Measurements from ENCODE around the gene CDCA8.
A peak's percentile ranks its signal among the peaks of the same experiment; 100 is the strongest.
"Not testable (repeated sequence)": the region's sequence is repeated elsewhere in the genome, so short reads cannot be mapped to it uniquely, and the experiment has no call there.

Gene CDCA8

DNA sequence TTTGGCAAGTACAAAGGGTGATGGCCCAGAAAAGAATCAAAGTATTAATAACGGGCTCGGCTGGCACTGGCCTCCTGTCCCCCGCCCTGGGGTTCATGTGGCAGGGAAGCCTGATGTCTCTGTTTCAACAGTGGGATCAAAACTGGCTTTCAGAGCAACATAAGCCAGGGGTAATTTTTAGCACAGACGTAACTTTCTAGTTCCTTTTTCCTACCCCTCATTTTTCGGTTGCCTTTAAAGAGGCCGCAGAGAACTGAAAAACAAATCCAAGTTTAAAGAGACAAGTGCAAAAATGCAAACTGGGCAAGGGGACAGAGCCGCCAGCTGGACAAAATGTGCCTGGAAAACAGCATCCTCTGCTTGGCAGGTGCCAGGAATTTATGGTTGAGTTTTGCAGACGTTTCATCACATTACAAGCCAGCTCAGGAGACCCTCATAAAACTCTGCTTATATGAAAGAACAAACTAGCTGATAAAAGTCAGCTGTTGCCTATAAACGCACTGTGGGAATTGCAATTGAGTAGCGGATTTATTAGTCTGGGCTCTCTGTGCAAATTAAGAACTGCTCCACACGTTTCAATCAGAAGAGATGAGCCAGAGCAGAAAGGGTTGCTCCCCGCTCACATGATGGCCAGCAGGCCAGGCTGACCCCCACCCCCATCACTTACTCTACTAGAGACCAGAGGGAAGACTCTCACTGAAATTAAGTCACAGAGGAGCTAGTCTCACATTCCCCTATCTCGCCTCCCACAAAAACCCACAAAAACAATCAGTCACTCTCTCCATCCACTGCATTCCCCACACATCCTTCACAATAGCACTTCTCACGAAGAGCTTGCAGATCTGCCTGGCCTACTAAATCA, 15.8 kb upstream of the CDCA8 start:
- DNase-seq: no peak

DNA sequence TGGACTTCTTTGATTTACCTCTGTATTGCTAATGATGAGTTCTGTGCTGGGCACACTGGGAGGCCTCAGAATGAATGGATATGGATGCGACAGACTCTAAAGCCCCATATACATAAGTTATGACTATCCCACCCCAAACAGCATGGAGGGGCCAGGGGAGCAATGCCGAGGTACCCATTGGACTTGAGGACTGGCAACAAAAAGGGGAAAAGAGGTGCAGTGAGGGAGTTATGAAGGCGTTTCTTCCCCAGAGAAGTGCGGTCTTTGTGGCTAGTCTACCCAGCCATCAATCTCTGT, 15.2 kb upstream of the CDCA8 start:
- no peak for DNase-seq

DNA sequence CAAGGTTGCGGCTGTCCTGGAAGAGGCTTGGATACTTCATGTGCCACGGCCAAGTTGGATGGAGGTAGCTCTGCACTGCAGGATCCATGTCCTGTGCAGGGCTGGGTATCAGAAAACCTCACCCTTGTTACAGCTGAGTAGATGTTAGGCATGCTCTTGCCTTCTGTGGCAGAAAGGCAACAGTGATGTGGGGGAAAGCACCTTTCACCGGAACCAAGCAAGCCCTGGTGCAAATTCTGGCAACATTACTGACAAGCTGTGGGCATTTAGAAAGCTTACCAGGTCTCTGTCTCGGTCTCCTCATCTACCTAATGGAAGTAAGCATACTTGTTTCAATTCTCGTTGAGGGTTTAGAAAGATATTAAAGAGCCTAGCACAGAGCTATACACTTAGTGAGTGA, 14.5 kb upstream of the CDCA8 start:
- no peak for DNase-seq

DNA sequence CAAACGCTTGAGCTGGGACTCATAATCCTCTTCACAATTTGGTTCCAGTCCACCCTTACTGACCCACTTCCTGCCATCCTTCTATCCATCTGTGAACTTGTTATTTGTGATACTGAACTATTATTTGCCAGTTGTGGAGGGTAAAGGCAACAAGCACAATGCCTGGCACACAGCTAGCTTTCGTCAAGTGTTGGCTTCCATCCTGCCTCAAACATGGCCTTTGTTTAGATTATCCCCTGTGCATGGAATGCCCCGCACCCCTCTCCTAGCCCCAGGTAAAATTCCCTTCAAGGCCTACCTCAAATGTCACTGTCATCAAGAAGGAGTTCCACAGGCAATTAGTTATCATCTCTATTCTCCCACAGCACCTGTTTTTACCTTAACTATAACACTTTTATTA, 11.4 kb upstream of the CDCA8 start:
- no peak for DNase-seq

DNA sequence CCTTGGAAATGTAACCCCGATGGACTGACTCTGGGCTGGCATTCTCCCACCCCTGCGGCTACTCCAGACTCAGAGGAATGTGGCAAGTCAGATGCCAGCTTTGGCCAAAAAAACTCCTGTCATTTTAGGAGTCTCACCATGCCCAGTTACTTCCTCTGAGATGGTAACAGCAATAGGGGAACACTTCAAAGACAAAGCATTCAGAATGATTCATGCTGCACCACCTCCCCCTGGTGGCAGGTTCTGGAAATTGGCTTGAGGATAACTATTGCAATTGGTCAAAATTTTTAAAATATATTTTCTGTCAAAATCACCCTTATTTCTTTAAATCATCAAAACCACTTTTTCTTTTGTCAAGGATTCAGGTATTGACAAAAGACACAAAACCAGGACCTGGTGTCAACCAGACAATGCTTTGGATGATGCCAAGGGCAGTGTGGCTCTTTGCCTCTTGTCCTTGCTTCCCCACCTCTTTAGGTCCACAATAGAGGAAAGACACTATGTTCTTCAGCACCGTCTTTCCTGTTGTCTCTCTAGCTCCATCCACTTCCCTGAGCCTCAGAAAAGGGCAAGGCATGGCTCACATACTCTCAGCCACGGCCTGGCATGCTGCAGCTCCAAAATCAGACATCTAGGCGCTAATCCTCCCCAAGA, 9.9 kb upstream of the CDCA8 start:
- peak; percentile 1 to 58 for DNase-seq

DNA sequence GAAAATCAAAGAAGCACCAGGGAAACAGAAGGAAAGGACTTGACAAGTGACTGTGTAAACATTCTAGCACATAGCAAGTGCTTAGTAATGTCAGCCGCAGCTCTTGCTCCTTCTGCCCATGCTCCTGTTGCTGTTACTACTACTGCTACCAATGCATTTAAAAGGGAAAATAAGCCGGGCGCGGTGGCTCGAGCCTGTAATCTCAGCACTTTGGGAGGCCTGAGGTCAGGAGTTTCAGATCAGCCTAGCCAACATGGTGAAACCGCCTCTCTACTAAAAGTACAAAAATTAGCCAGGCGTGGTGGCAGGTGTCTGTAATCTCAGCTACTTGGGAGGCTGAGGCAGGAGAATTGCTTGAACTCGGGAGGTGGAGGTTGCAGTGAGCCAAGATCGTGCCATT, 8.1 kb upstream of the CDCA8 start:
- DNase-seq: not testable (repeated sequence)

DNA sequence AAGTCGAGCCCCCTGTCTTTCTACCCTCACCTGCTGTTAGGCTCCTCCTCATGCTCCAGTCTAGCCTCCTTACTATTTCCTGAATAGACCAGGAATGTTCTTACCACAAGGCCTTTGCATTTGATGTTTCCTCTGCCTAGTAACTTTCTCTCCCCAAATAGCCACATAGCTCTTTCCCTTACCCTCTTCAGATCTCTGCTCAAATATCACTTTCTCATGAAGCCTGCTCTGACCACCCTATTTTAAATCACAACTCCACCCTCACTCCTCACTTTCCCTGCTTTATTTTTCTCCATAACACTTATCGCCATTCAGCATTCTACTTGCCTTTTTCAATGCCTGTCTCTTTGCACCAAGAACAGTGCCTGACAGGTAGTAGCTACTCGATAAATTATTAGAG, 6.6 kb upstream of the CDCA8 start:
- no peak for DNase-seq

DNA sequence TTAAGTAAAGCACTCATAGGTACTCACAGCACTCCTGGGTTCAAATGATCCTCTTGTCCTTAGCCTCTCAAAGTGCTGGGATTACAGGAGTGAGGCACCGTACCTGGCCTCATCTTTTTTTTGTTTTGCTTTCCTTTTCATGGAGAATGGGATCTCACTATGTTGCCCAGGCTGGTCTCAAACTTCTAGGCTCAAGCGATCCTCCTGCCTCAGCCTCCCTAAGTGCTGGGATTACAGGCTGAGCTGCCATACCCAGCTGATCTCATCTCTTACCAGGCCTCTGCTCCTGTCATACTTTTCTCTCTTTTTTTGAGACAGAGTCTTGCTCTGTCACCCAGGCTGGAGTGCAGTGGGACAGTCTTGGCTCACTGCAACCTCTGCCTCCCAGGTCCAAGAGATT, 4.6 kb upstream of the CDCA8 start:
- not testable (repeated sequence) for DNase-seq

DNA sequence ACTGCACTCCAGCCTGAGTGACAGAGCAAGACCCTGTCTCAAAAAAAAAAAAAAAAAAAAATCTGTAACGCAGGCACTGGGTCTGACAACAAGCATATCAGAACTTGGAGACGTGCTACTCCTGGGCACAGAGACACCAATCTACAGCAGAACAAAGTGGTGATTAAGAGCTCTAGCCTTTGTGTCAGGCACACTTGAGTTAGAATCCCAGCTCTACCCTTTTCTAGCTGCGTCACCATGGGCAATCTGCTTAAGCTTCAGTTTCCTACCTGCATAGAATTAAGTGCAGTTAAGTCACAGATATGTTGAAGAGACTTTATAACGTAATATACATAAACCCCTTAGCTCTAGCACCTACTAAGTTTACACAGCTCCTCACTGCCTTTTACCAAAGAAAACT, 3.4 kb upstream of the CDCA8 start:
- DNase-seq: no peak

DNA sequence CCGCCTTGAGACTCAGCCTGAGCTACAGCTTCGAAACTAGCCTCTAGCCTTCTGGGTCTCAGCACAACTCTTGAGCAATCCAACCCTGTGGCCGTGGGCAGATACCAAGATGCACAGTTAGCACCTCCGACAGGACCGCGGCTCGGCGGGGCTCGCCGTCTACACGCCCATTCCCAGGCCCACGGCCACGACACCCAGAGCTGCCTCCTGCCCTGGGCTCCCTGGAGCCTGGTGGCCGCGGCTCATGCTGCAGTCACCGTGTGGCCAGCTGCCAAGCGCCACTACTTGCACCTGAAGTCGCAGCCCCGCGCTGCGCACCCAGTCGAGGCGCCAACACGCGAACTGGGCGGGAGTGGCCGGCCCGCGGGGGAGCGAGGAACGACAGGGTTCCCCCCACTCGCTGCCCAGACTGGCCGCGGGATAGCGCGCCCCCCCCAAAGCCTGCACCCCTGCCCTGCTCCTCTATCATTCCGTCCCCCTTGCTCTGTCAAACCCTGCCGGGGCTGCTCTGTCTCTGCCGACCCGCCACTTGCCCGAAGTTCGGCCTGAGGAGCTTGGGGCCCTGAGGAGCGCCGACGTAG, 729 bp upstream of the CDCA8 start:
- DNase-seq: peak in 1 of 2 experiments; percentile 14

DNA sequence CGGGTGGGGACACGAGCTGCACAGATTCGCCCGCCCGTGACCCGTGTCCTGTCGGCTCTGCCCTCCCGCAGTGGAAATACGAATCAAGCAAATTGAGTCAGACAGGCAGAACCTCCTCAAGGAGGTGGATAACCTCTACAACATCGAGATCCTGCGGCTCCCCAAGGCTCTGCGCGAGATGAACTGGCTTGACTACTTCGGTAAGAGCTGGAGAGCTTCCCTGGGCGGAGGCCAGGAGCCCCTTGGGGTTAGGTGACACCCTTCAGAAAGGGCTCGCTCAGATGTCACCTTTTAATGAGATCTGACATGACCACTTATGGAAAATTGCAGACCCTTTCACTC, 489 bp downstream of the CDCA8 start:
- no peak for DNase-seq

DNA sequence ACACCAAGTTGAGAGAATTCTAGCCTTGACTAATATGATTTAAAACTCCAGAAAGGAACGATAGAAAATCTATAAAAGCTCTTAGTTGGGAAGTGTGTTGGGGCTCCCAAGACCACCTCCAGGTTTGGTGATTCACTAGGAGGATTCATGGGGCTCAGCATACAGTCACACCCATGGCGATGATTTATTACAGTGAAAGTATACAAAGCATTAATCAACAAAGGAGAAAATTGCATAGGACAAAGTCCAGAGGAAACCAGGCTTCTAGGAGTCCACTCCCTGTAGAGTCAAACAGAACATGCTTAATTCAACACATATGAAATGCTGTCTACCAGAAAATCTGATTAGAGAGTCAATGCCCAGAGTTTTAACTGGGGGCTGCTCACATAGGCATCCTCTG, 4.8 kb downstream of the CDCA8 start:
- no peak for DNase-seq

DNA sequence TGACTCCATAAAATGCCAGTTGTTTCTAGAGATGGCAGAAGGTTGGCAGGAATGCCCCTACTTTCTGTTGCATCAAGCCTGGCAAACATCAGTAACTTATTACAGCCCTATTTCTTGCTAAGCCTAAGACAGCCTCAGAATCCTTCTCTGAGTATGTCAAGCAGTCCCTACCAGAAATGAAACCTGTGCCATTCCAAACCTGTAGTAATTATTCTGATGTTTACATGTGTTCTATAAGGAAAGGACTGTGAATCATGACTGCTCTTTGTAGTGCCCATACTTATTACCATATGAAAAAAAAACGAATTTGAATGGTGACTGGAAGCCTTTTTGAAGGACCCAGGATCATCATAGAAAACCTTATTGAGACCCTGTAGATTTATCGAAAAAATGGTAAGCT, 5.4 kb downstream of the CDCA8 start:
- DNase-seq: no peak

DNA sequence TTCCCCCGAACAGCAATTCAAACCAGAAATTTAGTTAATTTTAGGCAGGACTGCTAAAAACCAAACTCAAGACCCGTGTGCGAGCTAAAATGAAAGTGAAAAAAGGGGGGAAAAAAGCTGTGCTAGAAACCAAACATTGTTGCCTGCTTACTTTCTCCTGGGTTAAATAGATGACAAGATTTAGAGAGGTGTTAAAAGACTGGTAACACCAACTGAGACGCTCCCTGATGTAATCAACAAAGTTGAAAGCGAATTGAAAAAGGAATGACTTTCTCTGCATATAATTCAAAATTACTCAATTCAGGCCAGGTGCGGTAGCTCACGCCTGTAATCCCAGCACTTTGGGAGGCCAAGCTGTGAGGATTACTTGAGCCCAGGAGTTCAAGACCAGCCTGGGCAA, 6.8 kb downstream of the CDCA8 start:
- no peak for DNase-seq

DNA sequence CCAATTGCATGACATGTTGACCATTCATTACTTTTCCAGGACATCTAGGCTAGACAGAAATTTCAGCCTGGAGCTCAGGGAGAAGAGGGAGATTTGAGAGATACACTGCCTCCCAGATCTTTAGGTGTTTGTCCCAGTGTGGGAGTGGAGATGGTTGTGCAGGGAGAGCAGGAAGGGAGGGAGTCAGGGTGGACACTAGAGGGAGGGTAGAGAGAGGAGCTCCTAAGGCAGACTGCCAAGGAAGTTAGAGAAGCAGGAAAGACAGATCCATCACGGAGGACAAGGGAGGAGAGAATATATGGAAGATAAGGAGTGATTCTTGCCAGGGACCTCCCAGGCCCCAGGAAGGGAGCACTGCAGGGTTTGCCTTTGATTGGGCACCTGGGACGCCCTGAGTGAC, 8.7 kb downstream of the CDCA8 start:
- DNase-seq: no peak

DNA sequence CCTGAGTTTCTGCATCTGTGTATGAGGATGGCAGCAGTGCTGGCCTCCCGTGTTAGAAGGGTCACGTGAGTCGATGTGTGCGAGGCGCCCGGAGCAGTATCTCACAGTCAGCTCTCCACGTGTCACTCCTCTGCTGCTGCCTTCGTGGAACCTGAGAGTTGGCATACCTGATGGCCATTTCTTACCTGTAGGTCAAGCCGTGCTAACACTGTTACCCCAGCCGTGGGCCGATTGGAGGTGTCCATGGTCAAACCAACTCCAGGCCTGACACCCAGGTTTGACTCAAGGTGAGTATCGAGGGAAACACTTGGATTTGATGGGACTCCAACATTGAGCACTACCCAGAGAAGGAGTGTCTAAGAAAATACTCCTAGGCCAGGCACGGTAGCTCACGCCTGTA, 10.7 kb downstream of the CDCA8 start:
- DNase-seq: no peak

DNA sequence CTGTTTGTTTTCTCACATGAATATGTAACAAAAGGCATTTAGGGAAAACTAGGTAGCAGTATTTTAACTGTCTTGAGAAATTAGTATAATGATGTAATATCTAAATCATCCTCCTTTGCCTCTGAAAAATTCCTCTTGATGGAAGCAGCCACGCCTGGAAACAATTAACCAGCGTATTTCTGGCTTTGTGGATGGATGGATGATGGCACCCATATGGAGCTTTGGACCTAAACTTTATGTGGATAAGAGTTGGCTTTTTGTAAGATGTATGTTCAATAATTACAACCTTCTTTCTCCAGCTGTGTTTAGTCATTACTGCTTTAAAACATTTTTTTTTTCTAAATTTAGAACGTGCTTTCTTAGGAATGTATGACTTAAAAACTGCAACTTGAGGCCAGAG, 12.7 kb downstream of the CDCA8 start:
- no peak for DNase-seq

DNA sequence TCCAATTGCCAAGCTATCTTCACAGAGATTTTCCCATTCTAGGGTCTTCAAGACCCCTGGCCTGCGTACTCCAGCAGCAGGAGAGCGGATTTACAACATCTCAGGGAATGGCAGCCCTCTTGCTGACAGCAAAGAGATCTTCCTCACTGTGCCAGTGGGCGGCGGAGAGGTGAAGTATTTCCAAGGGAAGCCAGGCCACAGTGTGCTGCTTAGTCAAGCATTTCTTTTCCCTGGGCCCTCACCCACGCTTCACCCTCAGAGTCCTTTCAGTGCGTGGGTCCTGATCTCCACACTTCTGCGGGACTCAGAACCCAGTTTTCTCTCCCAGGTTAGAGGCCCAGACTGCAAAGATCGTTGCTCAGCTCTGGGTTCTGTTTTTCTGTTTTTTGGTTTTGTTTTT, 13.1 kb downstream of the CDCA8 start:
- no peak for DNase-seq

DNA sequence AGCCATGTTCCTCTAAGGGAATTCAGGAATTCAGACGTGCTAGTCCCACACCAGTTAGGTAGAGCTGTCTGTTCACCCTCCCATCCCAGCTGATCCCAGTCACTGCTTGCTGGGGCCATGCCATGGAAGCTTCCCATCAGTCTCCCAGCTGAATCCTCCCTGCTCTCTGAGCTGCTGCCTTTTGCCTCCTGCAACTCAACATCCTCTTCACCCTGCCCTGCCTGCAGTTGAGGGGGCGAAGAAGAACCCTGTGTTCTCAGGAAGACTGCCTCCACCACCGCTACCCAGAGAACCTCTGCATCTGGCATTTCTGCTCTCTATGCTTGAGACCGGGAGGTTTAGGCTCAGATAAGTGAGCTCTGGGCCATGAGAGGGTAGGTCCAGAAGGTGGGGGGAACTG, 16.2 kb downstream of the CDCA8 start:
- DNase-seq: no peak

DNA sequence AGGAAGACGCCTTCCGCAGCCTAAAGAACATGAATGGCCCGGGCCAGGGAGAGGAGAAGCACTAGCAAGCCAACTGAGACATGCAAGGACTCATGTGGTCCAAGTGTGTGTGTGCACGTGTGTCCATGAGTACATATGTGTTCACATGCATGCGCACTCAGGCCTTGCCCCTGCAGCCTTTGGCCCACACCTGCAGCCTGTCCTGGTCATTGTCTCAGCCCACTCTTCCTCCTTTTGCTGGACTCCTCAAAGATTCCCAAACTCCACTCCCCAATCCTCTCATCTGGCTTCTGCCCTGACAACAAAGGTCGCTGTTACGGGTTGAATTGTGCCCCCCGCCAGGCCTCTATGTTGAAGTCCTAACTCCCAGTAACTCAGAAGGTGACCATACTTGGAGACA, 21.9 kb downstream of the CDCA8 start:
- DNase-seq: no peak

DNA sequence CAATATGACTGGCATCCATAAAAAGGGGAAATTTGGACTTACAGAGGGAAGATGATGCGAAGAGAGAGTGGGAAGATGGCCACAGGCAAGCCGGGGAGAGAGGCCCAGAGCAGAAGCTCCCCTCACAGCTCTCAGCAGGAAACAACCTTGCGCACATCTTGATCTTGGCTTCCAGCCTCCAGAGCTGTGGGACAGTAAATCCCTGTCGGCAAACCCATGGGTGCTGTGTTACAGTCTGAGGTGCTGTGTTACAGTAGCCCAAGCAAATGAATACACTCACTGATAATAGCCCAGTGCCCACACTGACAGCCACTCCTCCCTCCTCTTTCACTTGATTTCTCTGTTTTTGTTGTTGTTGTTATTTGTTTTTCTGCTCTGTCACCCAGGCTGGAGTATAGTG, 22.4 kb downstream of the CDCA8 start:
- no peak for DNase-seq

DNA sequence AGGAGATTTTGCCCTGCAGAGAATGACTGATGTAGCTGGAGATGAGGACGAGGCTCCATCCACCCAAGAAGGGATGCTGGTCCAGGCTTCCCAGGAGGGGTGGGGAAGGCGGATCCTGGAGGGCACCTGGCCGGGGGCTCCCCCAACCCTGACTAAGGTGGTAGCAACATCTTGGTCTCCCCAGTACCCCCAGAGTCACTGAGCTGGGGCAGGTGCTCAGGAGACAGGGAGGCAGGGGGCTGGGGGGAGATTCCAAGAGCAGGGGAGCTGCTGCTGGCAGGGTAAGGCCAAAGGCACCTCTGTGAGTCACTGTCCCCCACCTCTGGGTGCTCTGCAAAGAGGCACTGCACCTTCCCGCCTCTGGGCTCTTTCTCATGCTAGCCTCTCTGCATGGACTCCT, 24.0 kb downstream of the CDCA8 start:
- DNase-seq: no peak

DNA sequence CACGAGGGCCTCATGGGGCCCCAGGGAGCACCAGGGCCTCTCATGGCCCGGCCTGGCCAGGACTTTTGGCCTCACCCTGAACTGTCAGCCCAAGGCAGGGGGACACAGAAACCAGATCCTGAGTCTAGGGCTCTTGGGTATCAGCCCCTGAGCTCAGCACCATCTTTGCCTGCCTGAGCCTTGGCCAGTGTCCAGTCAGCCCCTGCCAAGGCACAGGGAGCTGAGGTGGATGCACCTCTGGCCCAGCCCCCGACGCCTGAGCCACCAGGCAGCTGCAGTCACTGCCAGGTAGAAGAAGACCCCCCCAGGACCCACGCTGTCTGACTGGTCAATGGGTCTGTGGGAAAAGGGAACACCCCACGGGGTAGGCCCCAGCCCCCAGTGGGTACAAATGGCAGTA, 25.3 kb downstream of the CDCA8 start:
- no peak for DNase-seq

DNA sequence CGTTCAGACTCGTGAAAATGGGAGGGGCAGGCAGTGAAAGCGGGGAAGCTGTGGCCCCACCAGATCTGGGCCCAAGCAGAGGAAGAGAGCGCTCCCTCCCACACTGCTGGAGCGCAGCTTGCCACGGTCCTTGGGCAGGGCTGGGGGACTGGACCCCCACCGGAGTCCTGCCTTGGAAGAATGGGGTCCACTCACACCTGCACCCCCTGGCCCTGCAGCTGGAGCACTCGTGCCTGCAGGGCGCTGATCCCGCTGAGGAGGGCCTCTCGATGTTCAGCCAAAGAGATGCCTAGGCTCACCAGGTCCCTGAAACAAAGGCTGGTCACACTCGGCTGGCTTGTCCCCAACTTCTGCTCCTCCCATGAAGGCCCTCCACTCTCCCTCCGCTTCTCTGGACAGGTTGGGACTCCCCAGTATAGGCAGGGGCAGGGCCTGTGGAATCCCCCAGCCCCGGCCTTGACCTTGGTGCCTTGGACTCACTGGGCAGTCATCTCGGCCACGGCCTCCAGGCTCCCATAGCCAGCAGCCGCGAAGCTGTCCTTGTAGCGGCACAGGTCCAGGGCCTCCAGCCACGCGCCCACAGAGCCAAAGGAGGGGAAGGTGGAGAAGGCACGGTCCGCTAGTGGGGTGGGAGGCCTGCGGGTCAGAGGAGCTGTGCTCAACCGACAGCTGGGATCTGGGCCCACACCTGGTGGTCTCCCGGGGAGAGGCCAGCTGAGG, 26.0 kb downstream of the CDCA8 start:
- no peak for DNase-seq

Data from NCI-H1930 (cell line).